GM19467 (cell line): Measurements from ENCODE around the gene FOXS1.

Source experiments
- ATAC-seq: cut with Tn5 transposase; IDR thresholded peaks from one replicate; pipeline ENCODE4 v1.9.1; 2021; ENCODE audit warnings: mild to moderate bottlenecking, moderate library complexity; ENCODE audit not compliant: unreplicated experiment

Gene FOXS1

GRCh38 chr20:31845300-31845863 lies at the start of gene FOXS1:
TSS of gene FOXS1 (minus strand) at chr20:31845604. CDS start at chr20:31845542, 62 bp downstream.
- ATAC-seq: no peak

- ATAC-seq: no peak
Measured at GRCh38 chr20:31890646-31891045, 45.2 kb upstream of the FOXS1 start.

GRCh38 chr20:31883829-31884228 lies 38.4 kb upstream of the FOXS1 start:
- ATAC-seq: no peak

GRCh38 chr20:31881945-31882344 lies 36.5 kb upstream of the FOXS1 start:
- ATAC-seq: no peak

- peak; percentile 74 for ATAC-seq
Measured at GRCh38 chr20:31879143-31879987, 34.0 kb upstream of the FOXS1 start.

GRCh38 chr20:31877684-31878083 lies 32.3 kb upstream of the FOXS1 start:
- no peak for ATAC-seq

- no peak for ATAC-seq
Measured at GRCh38 chr20:31875671-31876070, 30.3 kb upstream of the FOXS1 start.

- ATAC-seq: no peak
Measured at GRCh38 chr20:31872406-31872805, 27.0 kb upstream of the FOXS1 start.

- ATAC-seq: no peak
Measured at GRCh38 chr20:31871618-31871954, 26.2 kb upstream of the FOXS1 start.

- no peak for ATAC-seq
Measured at GRCh38 chr20:31870726-31871617, 25.6 kb upstream of the FOXS1 start.

- no peak for ATAC-seq
Measured at GRCh38 chr20:31869942-31870725, 24.7 kb upstream of the FOXS1 start, which contains the start of the genes DUSP15 and TTLL9. TSS of gene DUSP15 (minus strand) at chr20:31870527. CDS start at chr20:31870337, 190 bp downstream. TSS of gene TTLL9 (plus strand) at chr20:31870634. CDS start at chr20:31871127, 493 bp downstream.

GRCh38 chr20:31869673-31869941 lies 24.2 kb upstream of the FOXS1 start:
- ATAC-seq: no peak

- ATAC-seq: no peak
Measured at GRCh38 chr20:31868853-31869672, 23.7 kb upstream of the FOXS1 start.

- ATAC-seq: no peak
Measured at GRCh38 chr20:31866221-31866620, 20.8 kb upstream of the FOXS1 start.

- ATAC-seq: no peak
Measured at GRCh38 chr20:31864521-31865400, 19.4 kb upstream of the FOXS1 start.

- no peak for ATAC-seq
Measured at GRCh38 chr20:31863296-31864085, 18.1 kb upstream of the FOXS1 start.

- no peak for ATAC-seq
Measured at GRCh38 chr20:31862506-31862905, 17.1 kb upstream of the FOXS1 start.

- ATAC-seq: no peak
Measured at GRCh38 chr20:31862157-31862470, 16.7 kb upstream of the FOXS1 start.
